ENCODE data around the gene MARCHF3. TPM values are rescaled to one million over a fixed set of nuclear protein-coding genes. Genes with fewer than 3 reads are reported as not detected.

Gene MARCHF3
- total RNA-seq, 1 experiment from 2014 or later = 1.1 TPM

DNA sequence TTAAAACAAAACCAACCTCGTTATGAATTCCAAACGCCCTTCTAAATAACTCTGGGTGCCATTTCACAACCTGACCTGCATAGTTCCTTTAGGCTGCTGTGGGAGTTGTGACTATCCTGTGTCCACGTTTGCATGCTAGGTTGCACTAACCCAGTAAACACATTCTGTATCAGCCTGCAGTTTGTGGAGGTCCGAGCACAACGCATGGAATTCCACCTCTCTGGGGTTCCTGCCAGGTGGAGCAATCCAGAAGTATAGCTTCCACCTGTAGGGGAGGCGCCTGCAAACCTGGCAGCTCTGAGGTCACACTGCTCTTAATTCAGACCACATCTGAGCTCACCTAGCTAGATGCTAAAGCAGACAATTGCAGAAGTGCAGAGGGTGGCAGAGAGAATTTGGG lies 57.2 kb downstream of the MARCHF3 start:
- DNase-seq (ENCODE audit: low spot score) = no peak
- no peaks in the 10 kb centered on the region for H3K36me3 ChIP-seq (ENCODE audit: insufficient read depth, low read length, poor library complexity, severe bottlenecking)
- POLR2A ChIA-PET (ENCODE audit: low non-redundant PET) = no interaction called here
- no peak overlapping the region for H3K27ac ChIP-seq (ENCODE audit: low read depth, low read length, poor library complexity, severe bottlenecking)
- no peak overlapping the region for H3K4me3 ChIP-seq (ENCODE audit: low read depth, low read length, poor library complexity, severe bottlenecking)
- no peaks in the 10 kb centered on the region for H3K27me3 ChIP-seq (replicated peaks; ENCODE audit: insufficient read depth, low read depth, low read length, poor library complexity)
- CTCF ChIA-PET = no interaction called here
- no peak for TF ChIP-seq EZH2 (IDR thresholded peaks at IDR 0.05; ENCODE audit: borderline replicate concordance, low read depth, low read length, poor library complexity, severe bottlenecking)
- TF ChIP-seq, protein P1, sequence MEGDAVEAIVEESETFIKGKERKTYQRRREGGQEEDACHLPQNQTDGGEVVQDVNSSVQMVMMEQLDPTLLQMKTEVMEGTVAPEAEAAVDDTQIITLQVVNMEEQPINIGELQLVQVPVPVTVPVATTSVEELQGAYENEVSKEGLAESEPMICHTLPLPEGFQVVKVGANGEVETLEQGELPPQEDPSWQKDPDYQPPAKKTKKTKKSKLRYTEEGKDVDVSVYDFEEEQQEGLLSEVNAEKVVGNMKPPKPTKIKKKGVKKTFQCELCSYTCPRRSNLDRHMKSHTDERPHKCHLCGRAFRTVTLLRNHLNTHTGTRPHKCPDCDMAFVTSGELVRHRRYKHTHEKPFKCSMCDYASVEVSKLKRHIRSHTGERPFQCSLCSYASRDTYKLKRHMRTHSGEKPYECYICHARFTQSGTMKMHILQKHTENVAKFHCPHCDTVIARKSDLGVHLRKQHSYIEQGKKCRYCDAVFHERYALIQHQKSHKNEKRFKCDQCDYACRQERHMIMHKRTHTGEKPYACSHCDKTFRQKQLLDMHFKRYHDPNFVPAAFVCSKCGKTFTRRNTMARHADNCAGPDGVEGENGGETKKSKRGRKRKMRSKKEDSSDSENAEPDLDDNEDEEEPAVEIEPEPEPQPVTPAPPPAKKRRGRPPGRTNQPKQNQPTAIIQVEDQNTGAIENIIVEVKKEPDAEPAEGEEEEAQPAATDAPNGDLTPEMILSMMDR (conservative IDR thresholded peaks at IDR 0.05; ENCODE audit: low read depth, low read length) = no peak
- intact Hi-C loops (cut with micrococcal nuclease; ENCODE audit: unreplicated experiment) = no loop called here
- no peaks in the 10 kb centered on the region for H3K4me1 ChIP-seq (ENCODE audit: insufficient read depth, low read length, poor library complexity, severe bottlenecking)
- no peaks in the 10 kb centered on the region for H3K9me3 ChIP-seq (ENCODE audit: low read depth, low read length, poor library complexity, severe bottlenecking)
- BruUV-seq (replicated peaks) = no TSS peak

DNA sequence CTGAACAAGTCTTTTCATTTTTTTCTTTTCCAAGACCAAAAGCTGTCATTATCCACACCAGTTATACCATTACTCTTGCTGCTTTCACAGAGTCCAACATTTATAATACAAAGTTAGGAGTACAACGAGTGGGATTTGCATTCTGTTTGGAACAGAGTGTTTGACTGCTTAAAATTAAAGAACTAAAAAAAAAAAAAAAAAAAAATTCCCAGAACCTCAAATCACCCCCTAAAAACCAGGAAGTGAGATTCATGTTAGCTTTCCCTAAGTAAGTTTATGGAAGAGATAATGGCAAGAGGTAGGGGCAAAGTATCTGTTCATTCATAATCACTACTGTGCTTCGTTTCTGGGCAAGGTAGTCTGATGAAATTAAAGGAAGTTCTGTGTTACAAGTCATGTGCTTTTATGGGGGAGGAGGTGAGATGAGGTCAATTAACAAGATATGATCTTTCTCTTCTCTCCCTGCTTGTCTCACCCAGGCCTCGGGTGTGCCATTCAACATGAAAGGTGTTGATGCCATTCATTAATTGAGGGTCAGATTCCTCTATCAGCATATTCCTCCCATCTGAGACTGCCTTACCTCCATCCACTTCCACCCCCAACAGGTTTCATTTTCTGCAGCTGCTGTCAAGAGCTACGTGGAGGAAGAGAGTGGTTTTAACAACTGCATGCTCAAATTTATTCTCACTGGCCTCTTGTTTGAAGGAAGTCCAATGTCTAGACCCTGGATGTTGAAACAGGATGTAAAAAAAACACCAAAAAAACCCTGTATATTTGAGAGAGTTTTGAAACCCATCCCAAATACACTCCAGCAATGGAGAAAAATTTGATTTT lies 58.1 kb downstream of the MARCHF3 start:
- BruUV-seq (replicated peaks) = no TSS peak
- DNase-seq (ENCODE audit: low spot score) = no peak
- Histone ChIP-seq H3K36me3 (ENCODE audit: insufficient read depth, low read length, poor library complexity, severe bottlenecking) (no peaks in the 10 kb centered on the region), H3K4me1 (ENCODE audit: insufficient read depth, low read length, poor library complexity, severe bottlenecking) (no peaks in the 10 kb centered on the region), H3K9me3 (ENCODE audit: low read depth, low read length, poor library complexity, severe bottlenecking) (no peaks in the 10 kb centered on the region), H3K4me3 (ENCODE audit: low read depth, low read length, poor library complexity, severe bottlenecking) (no peak overlapping the region), H3K27me3 (replicated peaks; ENCODE audit: insufficient read depth, low read depth, low read length, poor library complexity) (no peaks in the 10 kb centered on the region), H3K27ac (ENCODE audit: low read depth, low read length, poor library complexity, severe bottlenecking) (no peak overlapping the region)
- intact Hi-C loops (cut with micrococcal nuclease; ENCODE audit: unreplicated experiment) = no loop called here
- no peak for TF ChIP-seq EZH2 (IDR thresholded peaks at IDR 0.05; ENCODE audit: borderline replicate concordance, low read depth, low read length, poor library complexity, severe bottlenecking)
- TF ChIP-seq, protein P1 (conservative IDR thresholded peaks at IDR 0.05; ENCODE audit: low read depth, low read length) = no peak
- ChIA-PET CTCF (no interaction called here), POLR2A (ENCODE audit: low non-redundant PET) (no interaction called here)

DNA sequence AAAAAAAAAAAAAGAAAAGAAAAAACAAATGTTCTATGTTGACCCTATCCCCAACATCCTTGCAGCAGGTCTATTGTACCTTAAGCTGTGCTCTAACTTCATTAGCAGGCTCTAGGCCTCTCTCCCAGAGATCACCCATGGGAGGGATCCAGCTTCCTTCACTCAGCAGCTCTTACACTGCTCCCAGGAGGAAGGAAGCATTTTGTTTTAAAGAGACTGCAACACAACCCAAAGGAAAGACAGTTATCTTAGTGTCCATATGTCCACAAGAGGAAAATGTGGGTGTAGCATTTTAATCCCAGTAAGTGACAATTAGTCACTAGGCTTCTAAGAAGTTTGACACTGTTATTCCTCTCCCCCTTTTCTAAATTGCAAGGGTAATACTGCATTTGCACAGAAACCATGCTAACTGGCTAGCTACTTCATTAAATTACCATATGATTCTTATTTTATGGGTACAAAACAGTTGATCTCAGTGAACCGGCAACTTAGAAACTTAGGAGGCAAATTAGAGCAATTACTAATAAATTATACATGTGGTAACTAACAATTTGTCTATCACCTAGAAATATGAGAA lies 58.8 kb downstream of the MARCHF3 start:
- Histone ChIP-seq H3K36me3 (ENCODE audit: insufficient read depth, low read length, poor library complexity, severe bottlenecking) (no peaks in the 10 kb centered on the region), H3K27me3 (replicated peaks; ENCODE audit: insufficient read depth, low read depth, low read length, poor library complexity) (no peaks in the 10 kb centered on the region), H3K9me3 (ENCODE audit: low read depth, low read length, poor library complexity, severe bottlenecking) (no peaks in the 10 kb centered on the region), H3K4me3 (ENCODE audit: low read depth, low read length, poor library complexity, severe bottlenecking) (no peak overlapping the region), H3K27ac (ENCODE audit: low read depth, low read length, poor library complexity, severe bottlenecking) (no peak overlapping the region), H3K4me1 (ENCODE audit: insufficient read depth, low read length, poor library complexity, severe bottlenecking) (no peaks in the 10 kb centered on the region)
- peak; percentile 21 for DNase-seq (ENCODE audit: low spot score)
- ChIA-PET POLR2A (ENCODE audit: low non-redundant PET) (no interaction called here), CTCF (no interaction called here)
- intact Hi-C loops (cut with micrococcal nuclease; ENCODE audit: unreplicated experiment) = no loop called here
- no TSS peak for BruUV-seq (replicated peaks)
- TF ChIP-seq, protein P1 (conservative IDR thresholded peaks at IDR 0.05; ENCODE audit: low read depth, low read length) = no peak
- no peak for TF ChIP-seq EZH2 (IDR thresholded peaks at IDR 0.05; ENCODE audit: borderline replicate concordance, low read depth, low read length, poor library complexity, severe bottlenecking)

All from A673 (cell line).